Activated effector memory CD4-positive, alpha-beta T cell treated with Interleukin-2 at 50 U/mL for 16 hours (primary cell): Measurements from ENCODE around the gene DHRS1.
"Not testable (repeated sequence)": the region's sequence is repeated elsewhere in the genome, so short reads cannot be mapped to it uniquely, and the experiment has no call there.

ENCODE experiments used
- DNase-seq: peaks from one replicate; pipeline ENCODE4 v3.0.0-alpha.2; 2020

The DHRS1 gene

DNA sequence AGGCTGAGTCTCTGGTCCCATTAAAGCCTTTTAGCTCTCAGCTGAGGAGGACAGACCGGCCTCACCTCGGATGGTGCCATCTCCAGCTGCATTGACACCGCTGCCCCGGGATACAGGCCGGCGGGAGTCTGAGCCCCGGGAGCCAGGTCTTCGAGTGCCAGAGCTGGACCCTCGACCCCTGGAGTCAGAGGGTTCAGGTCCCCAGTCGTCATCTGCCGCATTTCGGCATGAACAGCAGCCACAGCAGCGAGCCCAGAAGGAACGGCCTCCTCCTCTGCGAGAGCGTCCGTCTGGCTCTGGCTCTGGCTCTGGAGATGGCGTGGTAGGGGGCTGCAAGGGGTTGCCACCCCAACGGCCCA lies 37.6 kb downstream of the DHRS1 start:
- no peak for DNase-seq

- no peak for DNase-seq
Observed at GRCh38 chr14:24261256-24261968, 38.2 kb downstream of the DHRS1 start.

DNA sequence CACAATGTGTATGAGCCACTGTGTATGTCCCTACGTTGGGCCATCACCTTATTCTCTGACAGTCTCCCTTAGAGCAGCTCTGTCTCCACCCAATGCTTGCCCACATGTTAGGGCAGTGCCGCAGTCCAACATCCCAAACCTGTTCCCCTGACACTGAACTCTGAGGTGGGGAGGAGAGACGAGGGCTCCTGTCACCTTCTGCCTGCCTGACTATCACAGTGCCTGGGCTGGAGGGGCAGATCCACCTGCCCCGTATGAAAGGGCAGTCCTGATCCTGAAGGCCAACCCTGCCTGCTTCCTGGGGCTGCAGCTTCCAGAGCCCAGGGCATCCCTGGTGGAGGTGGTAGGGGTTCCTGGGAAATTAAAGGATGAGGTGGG lies 38.8 kb downstream of the DHRS1 start:
- no peak for DNase-seq

DNA sequence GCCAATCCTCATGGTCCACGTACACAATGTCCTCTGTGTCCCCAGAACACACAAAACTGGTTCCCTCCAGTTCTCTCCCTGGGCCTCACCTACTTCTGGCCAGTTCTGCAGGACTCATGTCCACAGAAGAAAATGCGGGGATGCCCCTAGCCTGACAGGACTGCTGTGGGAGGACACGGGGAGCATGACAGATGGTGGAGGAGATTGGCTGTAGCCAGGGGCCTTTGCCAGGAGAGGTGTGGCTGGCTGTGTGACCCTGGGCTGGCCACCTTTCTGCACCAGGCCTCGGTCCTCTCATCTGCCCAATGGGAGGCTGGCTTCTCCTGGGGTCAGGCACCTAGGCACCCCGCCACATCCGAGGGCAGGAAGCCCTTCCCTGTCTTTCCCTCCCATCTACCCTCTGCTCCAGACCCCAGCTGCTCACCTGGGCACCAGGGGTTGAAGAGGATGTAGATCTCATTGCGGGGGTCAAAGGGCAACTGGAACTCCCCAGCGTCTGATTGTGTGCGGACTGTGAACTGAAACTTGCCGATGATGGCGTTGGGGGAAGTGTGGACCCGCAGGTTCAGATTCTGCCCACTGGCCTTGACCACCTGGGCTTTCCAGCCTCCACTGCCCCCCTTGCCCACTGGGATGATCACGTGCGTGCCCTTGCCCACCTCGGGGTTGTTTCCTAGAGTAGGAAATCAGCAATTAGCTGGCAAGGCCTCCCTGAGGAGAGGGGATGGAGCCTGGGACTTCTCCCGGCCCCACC lies 39.4 kb downstream of the DHRS1 start:
- DNase-seq = no peak

GRCh38 chr14:24259282-24260025 lies 40.1 kb downstream of the DHRS1 start:
- DNase-seq = no peak

DNA sequence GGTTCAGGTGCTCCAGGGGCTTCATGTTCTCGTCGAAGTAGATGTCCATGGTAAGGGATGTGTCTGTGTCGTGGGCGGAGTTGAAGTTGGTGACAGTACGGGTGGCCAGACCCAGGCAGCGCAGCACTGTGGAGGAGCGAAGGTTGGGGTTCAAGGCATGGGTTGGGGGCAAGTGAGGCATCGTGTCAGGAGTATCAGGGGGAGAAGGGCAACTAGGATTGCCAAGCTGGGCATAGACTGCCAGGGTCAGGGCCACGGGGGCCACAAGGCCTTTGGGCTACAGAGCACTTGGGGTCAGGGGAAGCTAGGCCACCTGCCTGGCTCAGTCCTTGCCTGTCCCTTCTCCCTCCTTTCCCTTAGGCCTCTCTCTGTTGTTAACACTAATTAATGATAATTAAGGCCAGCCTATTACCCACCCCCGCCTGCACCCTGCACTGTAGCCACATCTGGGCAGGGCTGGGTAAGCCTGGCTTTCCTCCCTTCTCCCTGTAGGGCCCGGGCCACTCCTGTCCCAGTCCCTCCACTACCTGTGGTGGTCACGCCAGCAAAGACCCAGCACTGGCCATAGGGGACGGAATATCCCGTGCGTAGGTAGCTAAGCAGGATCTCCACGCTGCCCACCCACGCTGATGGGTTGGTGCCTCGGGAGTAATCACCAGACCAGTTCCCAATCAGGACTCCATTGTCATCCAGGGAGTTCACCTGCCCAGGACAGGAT lies 40.9 kb downstream of the DHRS1 start:
- no peak for DNase-seq

GRCh38 chr14:24258119-24258518 lies 41.5 kb downstream of the DHRS1 start:
- DNase-seq = no peak

DNA sequence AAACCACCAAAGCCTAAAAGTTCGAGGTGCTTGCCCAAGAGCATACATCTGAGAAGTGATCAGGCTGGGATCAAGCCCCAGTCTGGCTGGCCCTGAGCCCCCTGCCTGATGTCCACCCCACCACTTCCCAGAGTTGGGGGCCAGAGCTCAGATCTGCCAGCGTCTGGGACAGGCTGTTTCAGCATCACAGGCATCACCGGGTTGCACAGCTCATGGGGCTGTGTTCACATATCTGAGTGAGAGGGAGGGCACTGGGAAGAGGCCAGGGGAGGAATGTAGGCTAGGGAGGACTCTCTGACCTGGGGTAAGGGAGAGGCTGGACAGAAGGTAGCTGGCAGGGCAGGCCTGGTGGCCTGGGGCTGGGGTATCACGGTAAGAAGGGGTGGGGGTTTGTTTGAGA lies 42.6 kb downstream of the DHRS1 start:
- DNase-seq = no peak

GRCh38 chr14:24255931-24256711 lies 43.5 kb downstream of the DHRS1 start:
- DNase-seq = no peak

DNA sequence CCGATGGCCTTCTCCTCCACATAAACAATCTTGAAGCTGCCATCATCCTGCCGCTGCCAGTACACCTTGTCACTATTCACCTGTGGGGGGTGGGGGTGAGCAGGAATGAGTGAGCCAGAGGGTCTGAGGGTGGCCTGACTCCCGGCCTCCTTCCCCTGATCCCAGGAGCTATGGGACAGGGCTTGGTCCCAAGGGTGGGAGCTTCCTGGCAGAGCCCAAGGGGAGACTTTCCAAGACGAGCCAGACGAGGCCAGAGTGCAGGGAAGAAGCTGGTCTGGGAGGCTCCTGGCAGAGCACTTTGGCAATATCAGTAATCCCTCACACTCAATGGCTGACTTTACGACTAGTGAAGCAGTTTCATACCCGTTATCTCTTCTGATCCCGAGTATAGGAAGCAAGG lies 44.1 kb downstream of the DHRS1 start:
- DNase-seq = no peak

GRCh38 chr14:24254630-24255392 lies 44.8 kb downstream of the DHRS1 start:
- DNase-seq = no peak

DNA sequence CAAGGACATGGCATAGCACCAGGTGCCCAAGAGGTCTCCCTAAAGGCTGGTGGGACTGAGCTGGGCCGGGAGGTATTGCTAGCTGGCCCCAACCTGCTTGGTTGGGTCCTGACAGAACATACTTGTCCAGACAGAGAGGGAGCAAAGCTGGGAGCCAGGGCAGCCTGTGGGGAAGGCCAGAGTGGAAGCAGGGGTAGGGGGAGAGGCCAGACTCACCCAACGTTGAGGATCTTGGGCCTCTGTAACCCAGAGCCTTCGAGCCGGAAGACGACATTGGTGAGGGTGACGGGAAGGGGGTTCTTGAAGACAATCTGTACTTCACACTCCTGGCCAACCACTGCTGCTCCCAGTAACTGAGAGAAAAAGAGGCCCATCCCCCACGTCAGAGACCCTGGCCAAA lies 45.6 kb downstream of the DHRS1 start:
- DNase-seq = no peak

GRCh38 chr14:24252289-24253124 lies 47.1 kb downstream of the DHRS1 start:
- DNase-seq = no peak

- no peak for DNase-seq
Observed at GRCh38 chr14:24251880-24252288, 47.7 kb downstream of the DHRS1 start.

DNA sequence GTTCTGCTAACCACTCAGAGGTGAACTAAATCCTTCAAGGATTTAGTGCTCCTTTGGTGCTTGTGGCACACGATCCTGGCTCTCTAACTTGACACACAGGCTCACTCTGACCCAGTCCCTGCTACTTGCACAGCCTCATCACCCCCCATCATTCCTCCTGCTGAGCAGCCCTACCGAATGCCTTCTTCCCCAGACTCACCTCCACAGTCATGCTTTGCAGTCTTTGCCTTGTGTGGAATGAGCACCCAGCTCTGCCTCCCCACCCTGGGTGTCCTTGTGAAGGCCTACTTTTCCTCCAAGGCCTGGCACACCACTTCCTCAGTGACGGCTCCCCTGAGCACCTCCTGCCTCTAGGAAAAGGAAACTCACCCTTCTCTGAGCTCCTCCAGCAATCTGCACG lies 49.2 kb downstream of the DHRS1 start:
- no peak for DNase-seq

GRCh38 chr14:24249230-24250021 lies 50.2 kb downstream of the DHRS1 start:
- DNase-seq = no peak

- no peak for DNase-seq
Observed at GRCh38 chr14:24247422-24247821, 52.2 kb downstream of the DHRS1 start.

DNA sequence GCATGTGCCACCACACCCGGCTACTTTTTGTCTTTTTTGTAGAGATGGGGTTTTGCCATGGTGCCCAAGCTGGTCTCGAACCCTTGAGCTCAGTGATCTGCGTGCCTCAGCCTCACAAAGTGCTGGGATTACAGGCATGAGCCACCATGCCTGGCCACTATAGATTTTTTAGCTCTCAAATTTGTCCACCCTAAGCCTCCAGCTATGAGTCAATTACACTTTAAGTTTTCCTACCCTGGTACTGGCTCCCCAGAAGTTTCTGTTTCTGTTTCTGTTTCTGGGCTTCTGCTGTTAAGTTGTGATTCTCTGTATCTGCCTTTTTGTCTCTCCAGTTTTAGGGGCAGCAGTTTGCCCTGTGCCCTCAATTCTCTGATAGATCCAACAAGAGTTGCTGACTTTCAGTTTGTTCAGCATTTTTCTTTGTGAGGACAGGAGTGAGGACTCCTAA lies 52.8 kb downstream of the DHRS1 start:
- DNase-seq = no peak

DNA sequence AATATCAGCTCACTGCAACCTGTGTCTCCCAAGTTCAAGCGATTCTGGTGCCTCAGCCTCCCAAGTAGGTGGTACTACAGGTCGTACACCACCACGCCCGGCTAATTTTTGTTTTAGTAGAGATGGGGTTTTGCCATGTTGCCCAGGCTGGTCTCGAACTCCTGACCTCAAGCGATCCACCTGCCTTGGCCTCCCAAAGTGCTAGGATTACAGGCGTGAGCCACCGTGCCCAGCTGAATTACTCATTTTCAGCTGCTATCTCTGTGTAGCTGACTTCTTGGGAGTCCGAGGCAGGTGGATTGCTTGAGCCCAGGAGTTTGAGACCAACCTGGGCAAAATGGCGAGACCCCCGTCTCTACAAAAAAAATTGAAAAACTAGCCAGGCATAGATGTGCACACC lies 54.2 kb downstream of the DHRS1 start:
- not testable (repeated sequence) for DNase-seq

DNA sequence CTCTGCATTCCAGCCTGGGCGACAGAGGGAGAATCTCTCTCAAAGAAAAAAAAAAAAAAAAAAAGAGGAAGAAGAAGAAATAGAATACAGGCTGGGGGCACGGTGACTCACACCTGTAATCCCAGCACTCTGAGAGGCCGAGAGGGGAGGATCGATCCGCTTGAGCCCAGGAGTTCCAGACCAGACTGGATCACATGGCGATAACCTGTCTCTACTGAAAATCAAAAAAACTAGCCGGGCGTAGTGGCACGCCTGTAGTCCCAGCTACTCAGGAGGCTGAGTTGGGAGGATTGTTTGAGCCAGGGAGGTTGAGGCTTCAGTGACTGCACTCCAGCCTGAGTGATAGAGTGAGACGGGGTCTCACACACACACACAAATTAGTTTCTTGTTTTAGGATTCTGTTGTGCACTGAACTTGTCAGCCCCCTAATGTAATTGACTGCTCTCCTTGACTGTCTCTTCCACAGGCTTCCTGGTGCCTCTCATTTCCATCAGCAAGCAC lies 56.2 kb downstream of the DHRS1 start:
- no peak for DNase-seq
